ENCODE data around the gene GASK1B.

Gene GASK1B

GRCh38 chr4:158179465-158179864 is 6.6 kb upstream of the GASK1B start:
- 0 out of 2 replicates have a peak, but pooled peaks cover 4% of the 10 kb centered on the region for H3K4me1 ChIP-seq (ENCODE audit: insufficient read depth, low read length)
- H3K9me3 ChIP-seq (ENCODE audit: insufficient read depth, low read depth, low read length), result no peaks in the 10 kb centered on the region
- no peak overlapping the region for H3K27ac ChIP-seq (ENCODE audit: low read length)
- H3K36me3 ChIP-seq (ENCODE audit: insufficient read depth, low read depth, low read length), result no peaks in the 10 kb centered on the region
- H3K9ac ChIP-seq (ENCODE audit: low read depth, low read length), result no peak overlapping the region
- H3K27me3 ChIP-seq (ENCODE audit: insufficient read depth, low read length), result no peaks in the 10 kb centered on the region
- no peak overlapping the region for H3K4me3 ChIP-seq (ENCODE audit: low read length)

- Histone ChIP-seq H3K9ac (ENCODE audit: low read depth, low read length) (no peak overlapping the region), H3K4me1 (ENCODE audit: insufficient read depth, low read length) (peaks cover 9% of the 10 kb centered on the region; the same call in 1 of the 2 replicates), H3K36me3 (ENCODE audit: insufficient read depth, low read depth, low read length) (no peaks in the 10 kb centered on the region), H3K27ac (ENCODE audit: low read length) (no peak overlapping the region), H3K9me3 (ENCODE audit: insufficient read depth, low read depth, low read length) (no peaks in the 10 kb centered on the region), H3K27me3 (ENCODE audit: insufficient read depth, low read length) (no peaks in the 10 kb centered on the region), H3K4me3 (ENCODE audit: low read length) (no peak overlapping the region)
These were observed 4.0 kb upstream of the GASK1B start for GRCh38 chr4:158176776-158177175.

GRCh38 chr4:158176108-158176507 is 3.3 kb upstream of the GASK1B start:
- Histone ChIP-seq H3K9ac (ENCODE audit: low read depth, low read length) (no peak overlapping the region), H3K4me1 (ENCODE audit: insufficient read depth, low read length) (peaks cover 9% of the 10 kb centered on the region; the same call in 1 of the 2 replicates), H3K4me3 (ENCODE audit: low read length) (no peak overlapping the region), H3K27ac (ENCODE audit: low read length) (no peak overlapping the region), H3K27me3 (ENCODE audit: insufficient read depth, low read length) (no peaks in the 10 kb centered on the region), H3K9me3 (ENCODE audit: insufficient read depth, low read depth, low read length) (no peaks in the 10 kb centered on the region), H3K36me3 (ENCODE audit: insufficient read depth, low read depth, low read length) (no peaks in the 10 kb centered on the region)

- Histone ChIP-seq H3K4me3 (ENCODE audit: low read length) (no peak overlapping the region), H3K36me3 (ENCODE audit: insufficient read depth, low read depth, low read length) (no peaks in the 10 kb centered on the region), H3K9me3 (ENCODE audit: insufficient read depth, low read depth, low read length) (no peaks in the 10 kb centered on the region), H3K27ac (ENCODE audit: low read length) (no peak overlapping the region), H3K9ac (ENCODE audit: low read depth, low read length) (no peak overlapping the region), H3K4me1 (ENCODE audit: insufficient read depth, low read length) (peaks cover 5% of the 10 kb centered on the region; the same call in 1 of the 2 replicates), H3K27me3 (ENCODE audit: insufficient read depth, low read length) (no peaks in the 10 kb centered on the region)
These were observed 1.9 kb downstream of the GASK1B start for GRCh38 chr4:158170691-158171561.

- no peak overlapping the region for H3K4me3 ChIP-seq (ENCODE audit: low read length)
- no peak overlapping the region for H3K27ac ChIP-seq (ENCODE audit: low read length)
- peaks cover 5% of the 10 kb centered on the region; the same call in 1 of the 2 replicates for H3K4me1 ChIP-seq (ENCODE audit: insufficient read depth, low read length)
- H3K27me3 ChIP-seq (ENCODE audit: insufficient read depth, low read length), result no peaks in the 10 kb centered on the region
- no peaks in the 10 kb centered on the region for H3K36me3 ChIP-seq (ENCODE audit: insufficient read depth, low read depth, low read length)
- no peaks in the 10 kb centered on the region for H3K9me3 ChIP-seq (ENCODE audit: insufficient read depth, low read depth, low read length)
- H3K9ac ChIP-seq (ENCODE audit: low read depth, low read length), result no peak overlapping the region
These were observed 2.7 kb downstream of the GASK1B start for GRCh38 chr4:158169931-158170690.

- H3K9me3 ChIP-seq (ENCODE audit: insufficient read depth, low read depth, low read length), result no peaks in the 10 kb centered on the region
- no peak overlapping the region for H3K4me3 ChIP-seq (ENCODE audit: low read length)
- H3K9ac ChIP-seq (ENCODE audit: low read depth, low read length), result no peak overlapping the region
- no peaks in the 10 kb centered on the region for H3K36me3 ChIP-seq (ENCODE audit: insufficient read depth, low read depth, low read length)
- H3K27ac ChIP-seq (ENCODE audit: low read length), result no peak overlapping the region
- H3K27me3 ChIP-seq (ENCODE audit: insufficient read depth, low read length), result no peaks in the 10 kb centered on the region
- peaks cover 5% of the 10 kb centered on the region; the same call in 1 of the 2 replicates for H3K4me1 ChIP-seq (ENCODE audit: insufficient read depth, low read length)
These were observed 3.3 kb downstream of the GASK1B start for GRCh38 chr4:158169506-158169905.

- H3K4me3 ChIP-seq (ENCODE audit: low read length), result no peak overlapping the region
- H3K4me1 ChIP-seq (ENCODE audit: insufficient read depth, low read length), result peaks cover 5% of the 10 kb centered on the region; the same call in 1 of the 2 replicates
These were observed 4.2 kb downstream of the GASK1B start for GRCh38 chr4:158168606-158169005.

GRCh38 chr4:158166701-158167100 is 6.1 kb downstream of the GASK1B start:
- Histone ChIP-seq H3K4me1 (ENCODE audit: insufficient read depth, low read length) (no peaks in the 10 kb centered on the region), H3K4me3 (ENCODE audit: low read length) (no peak overlapping the region), H3K27ac (ENCODE audit: low read length) (no peak overlapping the region)

More at GRCh38 chr4:158168606-158169005, 4.2 kb downstream of the GASK1B start:
- no peak overlapping the region for H3K27ac ChIP-seq (ENCODE audit: low read length)
- H3K36me3 ChIP-seq (ENCODE audit: insufficient read depth, low read depth, low read length), result no peaks in the 10 kb centered on the region
- no peaks in the 10 kb centered on the region for H3K9me3 ChIP-seq (ENCODE audit: insufficient read depth, low read depth, low read length)
- H3K27me3 ChIP-seq (ENCODE audit: insufficient read depth, low read length), result no peaks in the 10 kb centered on the region
- H3K9ac ChIP-seq (ENCODE audit: low read depth, low read length), result no peak overlapping the region

GRCh38 chr4:158164768-158165213 is 8.0 kb downstream of the GASK1B start:
- Histone ChIP-seq H3K4me3 (ENCODE audit: low read length) (no peak overlapping the region), H3K4me1 (ENCODE audit: insufficient read depth, low read length) (no peaks in the 10 kb centered on the region), H3K36me3 (ENCODE audit: insufficient read depth, low read depth, low read length) (no peaks in the 10 kb centered on the region), H3K27me3 (ENCODE audit: insufficient read depth, low read length) (no peaks in the 10 kb centered on the region), H3K9me3 (ENCODE audit: insufficient read depth, low read depth, low read length) (no peaks in the 10 kb centered on the region), H3K9ac (ENCODE audit: low read depth, low read length) (no peak overlapping the region), H3K27ac (ENCODE audit: low read length) (no peak overlapping the region)

More at GRCh38 chr4:158166701-158167100, 6.1 kb downstream of the GASK1B start:
- Histone ChIP-seq H3K36me3 (ENCODE audit: insufficient read depth, low read depth, low read length) (no peaks in the 10 kb centered on the region), H3K9ac (ENCODE audit: low read depth, low read length) (no peak overlapping the region), H3K9me3 (ENCODE audit: insufficient read depth, low read depth, low read length) (no peaks in the 10 kb centered on the region), H3K27me3 (ENCODE audit: insufficient read depth, low read length) (no peaks in the 10 kb centered on the region)

- H3K27ac ChIP-seq (ENCODE audit: low read length), result no peak overlapping the region
These were observed 8.7 kb downstream of the GASK1B start for GRCh38 chr4:158163941-158164767.

GRCh38 chr4:158162631-158163030 is 10.2 kb downstream of the GASK1B start:
- Histone ChIP-seq H3K9ac (ENCODE audit: low read depth, low read length) (no peak overlapping the region), H3K27ac (ENCODE audit: low read length) (no peak overlapping the region)

More at GRCh38 chr4:158163941-158164767, 8.7 kb downstream of the GASK1B start:
- no peak overlapping the region for H3K4me3 ChIP-seq (ENCODE audit: low read length)
- H3K4me1 ChIP-seq (ENCODE audit: insufficient read depth, low read length), result peaks cover 1% of the 10 kb centered on the region; the same call in 1 of the 2 replicates
- H3K27me3 ChIP-seq (ENCODE audit: insufficient read depth, low read length), result no peaks in the 10 kb centered on the region
- no peaks in the 10 kb centered on the region for H3K36me3 ChIP-seq (ENCODE audit: insufficient read depth, low read depth, low read length)
- no peaks in the 10 kb centered on the region for H3K9me3 ChIP-seq (ENCODE audit: insufficient read depth, low read depth, low read length)
- H3K9ac ChIP-seq (ENCODE audit: low read depth, low read length), result no peak overlapping the region

More at GRCh38 chr4:158162631-158163030, 10.2 kb downstream of the GASK1B start:
- H3K4me1 ChIP-seq (ENCODE audit: insufficient read depth, low read length), result peaks cover 3% of the 10 kb centered on the region; the same call in 1 of the 2 replicates
- H3K4me3 ChIP-seq (ENCODE audit: low read length), result no peak overlapping the region
- H3K36me3 ChIP-seq (ENCODE audit: insufficient read depth, low read depth, low read length), result no peaks in the 10 kb centered on the region
- H3K27me3 ChIP-seq (ENCODE audit: insufficient read depth, low read length), result no peaks in the 10 kb centered on the region
- no peaks in the 10 kb centered on the region for H3K9me3 ChIP-seq (ENCODE audit: insufficient read depth, low read depth, low read length)

Measured in iPS-20b (cell line).